ENCODE data around the gene MEGF11. TPM values are rescaled to one million over a fixed set of nuclear protein-coding genes. Genes with fewer than 3 reads are reported as not detected.
"Not testable (repeated sequence)": the region's sequence is repeated elsewhere in the genome, so short reads cannot be mapped to it uniquely, and the experiment has no call there.

Gene MEGF11
- total RNA-seq, 5 donors from 2014 or later (not counting 1 experiment from before 2014, with no cell fraction given) = 0.20 TPM; not detected in 4

DNA sequence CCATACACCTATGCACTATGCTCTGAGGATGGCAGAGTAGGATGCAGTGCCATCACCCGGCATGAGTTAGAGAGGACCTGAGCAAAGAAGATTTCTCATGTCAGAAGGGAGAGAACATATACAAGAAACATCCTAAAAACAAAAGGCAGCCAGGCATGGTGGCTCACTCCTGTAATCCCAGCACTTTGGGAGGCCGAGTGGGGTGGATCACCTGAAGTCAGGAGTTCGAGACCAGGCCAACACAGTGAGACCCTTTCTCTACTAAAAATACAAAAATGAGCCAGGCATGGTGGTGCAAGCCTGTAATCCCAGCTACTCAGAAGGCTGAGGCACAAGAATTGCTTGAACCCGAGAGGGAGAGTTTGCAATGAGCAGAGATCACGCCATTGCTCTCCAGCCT lies 7.7 kb downstream of the MEGF11 start:
- 71% methylated on average over 2 of the region's 5 CpGs for WGBS (ENCODE audit: insufficient coverage)

DNA sequence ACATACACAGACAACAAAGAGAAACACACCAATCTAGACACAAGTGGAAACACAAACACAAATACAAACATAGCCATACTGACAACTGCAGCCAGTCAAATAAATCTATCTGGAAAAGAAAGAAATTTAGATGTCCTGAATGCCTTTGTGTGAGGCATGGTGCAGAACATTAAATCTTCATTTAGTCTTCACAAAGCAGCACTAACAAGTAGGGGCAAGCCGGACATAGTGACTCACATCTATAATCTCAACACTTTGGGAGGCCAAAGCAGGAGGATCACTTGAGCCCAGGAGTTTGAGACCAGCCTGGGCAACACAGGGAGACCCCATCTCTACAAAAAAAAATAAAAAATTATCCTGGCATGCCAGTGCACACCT lies 11.7 kb downstream of the MEGF11 start:
- Histone ChIP-seq H3K27ac (ENCODE audit: low read length) (no peak overlapping the region), H3K36me3 (ENCODE audit: control insufficient read depth in 2 of 2, extremely low read depth in 1 of 2, insufficient read depth in 1 of 2, low read length in 1 of 2) (no peaks in the 10 kb centered on the region), H3K9me3 (no peaks in the 10 kb centered on the region), H3K27me3 (replicated peaks in 1 of 2; ENCODE audit: control insufficient read depth in 2 of 2, extremely low read depth in 1 of 2, insufficient read depth in 2 of 2, low read length in 1 of 2) (peaks cover 0 to 28% of the 10 kb centered on the region in 2 experiments), H3K4me3 (ENCODE audit: control insufficient read depth in 1 of 2, extremely low read depth in 1 of 2, low read length in 1 of 2) (no peak overlapping the region), H3K4me1 (ENCODE audit: control insufficient read depth in 1 of 2, extremely low read depth in 1 of 2, insufficient read depth in 2 of 2, low read length in 2 of 2) (no peaks in the 10 kb centered on the region)
- CTCF ChIA-PET = no interaction called here
- ATAC-seq (replicated peaks in 1 of 4) (no peak), DNase-seq (no peak)
- Mint-ChIP-seq H3K9me3 (no peaks in the 10 kb centered on the region), H3K27me3 (peaks cover 23 to 30% of the 10 kb centered on the region in 2 donors), H3K4me3 (no peak overlapping the region), H3K4me1 (no peaks in the 10 kb centered on the region), H3K36me3 (no peaks in the 10 kb centered on the region), H3K27ac (no peak overlapping the region)
- POLR2A ChIA-PET = no interaction called here
- WGBS (ENCODE audit: insufficient coverage) = 86% methylated on average over 1 of the region's 1 CpG

More for the DNA sequence above, 7.7 kb downstream of the MEGF11 start:
- H3K4me3 Mint-ChIP-seq; H3K36me3 Mint-ChIP-seq; H3K36me3 ChIP-seq (ENCODE audit: control insufficient read depth in 2 of 2, extremely low read depth in 1 of 2, insufficient read depth in 1 of 2, low read length in 1 of 2); H3K4me3 ChIP-seq (ENCODE audit: control insufficient read depth in 1 of 2, extremely low read depth in 1 of 2, low read length in 1 of 2); H3K9me3 ChIP-seq; H3K9me3 Mint-ChIP-seq; H3K27ac ChIP-seq (ENCODE audit: low read length); H3K27ac Mint-ChIP-seq; DNase-seq; H3K4me1 ChIP-seq (ENCODE audit: control insufficient read depth in 1 of 2, extremely low read depth in 1 of 2, insufficient read depth in 2 of 2, low read length in 2 of 2); CTCF ChIA-PET; ATAC-seq (replicated peaks in 1 of 4); POLR2A ChIA-PET; H3K4me1 Mint-ChIP-seq: not testable (repeated sequence)
- peaks cover 22 to 49% of the 10 kb centered on the region in 2 donors for H3K27me3 Mint-ChIP-seq
- peaks cover 0 to 26% of the 10 kb centered on the region in 2 experiments for H3K27me3 ChIP-seq (replicated peaks in 1 of 2; ENCODE audit: control insufficient read depth in 2 of 2, extremely low read depth in 1 of 2, insufficient read depth in 2 of 2, low read length in 1 of 2)

DNA sequence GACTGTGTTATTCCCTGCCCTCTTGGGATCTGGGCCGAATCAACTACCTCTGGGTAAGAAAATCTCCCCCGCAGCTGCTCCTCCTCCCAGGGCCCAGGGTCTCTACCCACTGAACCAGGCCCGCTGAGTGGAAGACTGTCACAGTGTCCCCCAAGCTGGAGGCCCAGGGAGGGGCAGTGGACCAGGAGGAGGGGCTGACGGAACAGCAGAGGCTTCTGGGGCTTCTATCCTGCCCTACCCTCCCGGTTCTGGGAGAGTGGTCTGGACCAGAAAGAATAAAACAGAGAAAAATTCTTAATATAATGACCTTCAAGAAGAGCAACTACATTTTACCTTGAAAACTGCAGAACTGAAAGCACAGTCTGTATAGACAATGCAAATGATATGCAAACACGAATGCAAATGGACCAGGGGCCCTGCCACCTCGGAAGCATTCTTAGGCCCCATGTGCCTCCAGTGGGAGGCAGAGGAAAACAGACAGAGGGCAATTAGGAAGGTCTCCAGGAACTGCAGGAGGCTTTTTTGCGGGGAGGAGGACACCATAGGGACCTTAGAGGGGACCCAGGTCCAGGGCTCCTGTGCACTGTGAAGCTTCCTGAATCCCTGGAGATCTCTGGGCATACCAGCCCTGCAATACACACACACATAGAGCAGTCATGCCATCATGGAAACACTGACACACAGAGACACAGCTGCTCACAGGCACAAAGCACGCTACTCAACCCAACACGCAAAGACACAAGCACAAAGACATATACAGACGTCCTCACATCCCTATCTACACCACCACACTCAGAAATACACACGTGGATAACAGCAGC lies 12.3 kb downstream of the MEGF11 start:
- H3K27me3 Mint-ChIP-seq = peaks cover 23 to 33% of the 10 kb centered on the region in 2 donors
- DNase-seq (no peak), ATAC-seq (replicated peaks in 1 of 4) (no peak)
- H3K36me3 Mint-ChIP-seq = no peaks in the 10 kb centered on the region
- Histone ChIP-seq H3K36me3 (ENCODE audit: control insufficient read depth in 2 of 2, extremely low read depth in 1 of 2, insufficient read depth in 1 of 2, low read length in 1 of 2) (no peaks in the 10 kb centered on the region), H3K4me1 (ENCODE audit: control insufficient read depth in 1 of 2, extremely low read depth in 1 of 2, insufficient read depth in 2 of 2, low read length in 2 of 2) (no peaks in the 10 kb centered on the region), H3K27ac (ENCODE audit: low read length) (no peak overlapping the region), H3K9me3 (no peaks in the 10 kb centered on the region), H3K27me3 (replicated peaks in 1 of 2; ENCODE audit: control insufficient read depth in 2 of 2, extremely low read depth in 1 of 2, insufficient read depth in 2 of 2, low read length in 1 of 2) (peaks cover 2 to 29% of the 10 kb centered on the region in 2 experiments), H3K4me3 (ENCODE audit: control insufficient read depth in 1 of 2, extremely low read depth in 1 of 2, low read length in 1 of 2) (no peak overlapping the region)
- ChIA-PET CTCF (no interaction called here), POLR2A (no interaction called here)
- H3K4me3 Mint-ChIP-seq = no peak overlapping the region
- WGBS (ENCODE audit: insufficient coverage) = 78% methylated on average over 9 of the region's 12 CpGs
- no peak overlapping the region for H3K27ac Mint-ChIP-seq
- H3K9me3 Mint-ChIP-seq = no peaks in the 10 kb centered on the region
- no peaks in the 10 kb centered on the region for H3K4me1 Mint-ChIP-seq

DNA sequence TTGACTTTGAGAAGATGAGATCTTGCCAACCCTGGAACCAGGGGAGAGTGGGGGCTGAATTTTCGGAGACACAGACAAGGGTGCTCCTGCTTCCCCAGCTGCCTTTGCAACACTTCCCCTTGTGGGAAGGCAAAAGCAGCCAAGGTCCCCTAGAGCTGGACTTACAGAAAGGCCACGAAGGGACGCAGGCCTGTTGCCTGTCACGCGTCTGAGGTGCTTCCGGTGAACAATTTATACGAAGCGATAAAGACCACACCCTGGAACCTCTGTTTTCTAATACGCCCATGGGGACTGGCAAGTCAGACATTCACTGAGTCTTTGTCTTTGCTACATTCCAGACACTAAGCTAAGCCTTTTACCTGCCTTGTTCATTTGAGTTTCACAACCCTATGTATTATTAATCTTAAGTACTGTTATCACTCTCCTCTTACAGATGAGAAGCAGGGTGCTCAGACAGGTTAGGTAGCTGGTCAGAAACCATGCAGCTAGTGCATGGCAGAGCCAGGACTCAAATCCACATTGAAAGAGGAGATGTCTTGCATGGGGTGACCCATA lies 13.2 kb downstream of the MEGF11 start:
- Mint-ChIP-seq H3K9me3 (no peaks in the 10 kb centered on the region), H3K4me1 (no peaks in the 10 kb centered on the region), H3K4me3 (no peak overlapping the region), H3K36me3 (no peaks in the 10 kb centered on the region), H3K27me3 (peaks cover 26 to 37% of the 10 kb centered on the region in 2 donors), H3K27ac (no peak overlapping the region)
- ChIA-PET POLR2A (no interaction called here), CTCF (no interaction called here)
- 87% methylated on average over 8 of the region's 9 CpGs for WGBS (ENCODE audit: insufficient coverage)
- no peaks in the 10 kb centered on the region for H3K4me1 ChIP-seq (ENCODE audit: control insufficient read depth in 1 of 2, extremely low read depth in 1 of 2, insufficient read depth in 2 of 2, low read length in 2 of 2)
- H3K36me3 ChIP-seq (ENCODE audit: control insufficient read depth in 2 of 2, extremely low read depth in 1 of 2, insufficient read depth in 1 of 2, low read length in 1 of 2) = no peaks in the 10 kb centered on the region
- ATAC-seq (replicated peaks in 1 of 4) = no peak
- H3K27ac ChIP-seq (ENCODE audit: low read length) = no peak overlapping the region
- no peak overlapping the region for H3K4me3 ChIP-seq (ENCODE audit: control insufficient read depth in 1 of 2, extremely low read depth in 1 of 2, low read length in 1 of 2)
- DNase-seq = no peak
- no peaks in the 10 kb centered on the region for H3K9me3 ChIP-seq
- peaks cover 3 to 32% of the 10 kb centered on the region in 2 experiments for H3K27me3 ChIP-seq (replicated peaks in 1 of 2; ENCODE audit: control insufficient read depth in 2 of 2, extremely low read depth in 1 of 2, insufficient read depth in 2 of 2, low read length in 1 of 2)

DNA sequence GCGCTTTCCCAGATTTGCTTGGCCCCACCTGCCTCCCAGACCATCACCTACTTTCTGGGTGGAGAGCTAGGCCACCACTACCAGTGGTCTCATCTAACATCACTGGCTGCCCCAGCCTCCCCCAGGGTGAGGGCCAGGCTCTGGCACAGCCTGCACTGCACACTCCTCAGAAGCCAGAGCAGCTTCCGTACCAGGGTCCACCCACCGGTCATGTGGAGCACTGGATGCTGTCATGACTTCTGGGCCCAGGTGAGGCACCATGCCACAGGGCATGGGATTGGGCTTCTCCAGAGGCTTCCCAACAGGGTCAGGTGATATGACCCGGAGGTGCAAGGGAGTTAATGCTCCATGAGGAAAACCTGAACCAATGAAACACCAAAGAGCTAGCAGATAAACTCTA lies 14.0 kb downstream of the MEGF11 start:
- Mint-ChIP-seq H3K4me1 (no peaks in the 10 kb centered on the region), H3K36me3 (no peaks in the 10 kb centered on the region), H3K4me3 (no peak overlapping the region), H3K27ac (no peak overlapping the region), H3K27me3 (peaks cover 18 to 32% of the 10 kb centered on the region in 2 donors), H3K9me3 (no peaks in the 10 kb centered on the region)
- Histone ChIP-seq H3K36me3 (ENCODE audit: control insufficient read depth in 2 of 2, extremely low read depth in 1 of 2, insufficient read depth in 1 of 2, low read length in 1 of 2) (no peaks in the 10 kb centered on the region), H3K9me3 (no peaks in the 10 kb centered on the region), H3K4me1 (ENCODE audit: control insufficient read depth in 1 of 2, extremely low read depth in 1 of 2, insufficient read depth in 2 of 2, low read length in 2 of 2) (no peaks in the 10 kb centered on the region), H3K27me3 (replicated peaks in 1 of 2; ENCODE audit: control insufficient read depth in 2 of 2, extremely low read depth in 1 of 2, insufficient read depth in 2 of 2, low read length in 1 of 2) (peaks cover 3 to 38% of the 10 kb centered on the region in 2 experiments), H3K27ac (ENCODE audit: low read length) (no peak overlapping the region), H3K4me3 (ENCODE audit: control insufficient read depth in 1 of 2, extremely low read depth in 1 of 2, low read length in 1 of 2) (no peak overlapping the region)
- 84% methylated on average over 4 of the region's 4 CpGs for WGBS (ENCODE audit: insufficient coverage)
- DNase-seq = no peak
- ChIA-PET POLR2A (interaction anchor here in 1 of 2 donors (0.5 kb wide), 1 partner anchor 239 kb away, joined by 4 read pairs; no protein-coding TSS in a partner anchor), CTCF (no interaction called here)
- no peak for ATAC-seq (replicated peaks in 1 of 4)

DNA sequence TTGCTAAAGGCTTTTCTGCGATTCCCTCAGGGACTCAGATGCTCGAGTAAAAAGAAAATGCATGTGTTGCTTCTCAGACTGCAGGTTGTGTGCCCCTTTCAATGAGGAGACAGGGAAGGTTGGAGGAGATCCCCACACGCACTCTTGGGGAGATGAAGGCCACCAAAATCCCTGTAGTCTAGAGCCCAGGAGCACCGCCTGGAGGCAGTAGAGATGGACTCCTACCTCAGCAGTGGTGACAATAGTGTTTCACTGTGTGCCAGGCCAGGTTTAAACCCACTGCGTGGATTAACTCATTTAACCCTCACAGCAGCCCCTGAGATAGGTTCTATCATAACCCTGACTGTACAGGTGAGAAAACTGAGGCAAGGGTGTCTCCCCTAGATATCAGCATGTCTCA lies 15.2 kb downstream of the MEGF11 start:
- Mint-ChIP-seq H3K9me3 (no peaks in the 10 kb centered on the region), H3K27ac (no peak overlapping the region), H3K36me3 (no peaks in the 10 kb centered on the region), H3K4me1 (no peaks in the 10 kb centered on the region), H3K4me3 (no peak overlapping the region), H3K27me3 (peaks cover 14 to 29% of the 10 kb centered on the region in 2 donors)
- DNase-seq (no peak), ATAC-seq (replicated peaks in 1 of 4) (no peak)
- H3K36me3 ChIP-seq (ENCODE audit: control insufficient read depth in 2 of 2, extremely low read depth in 1 of 2, insufficient read depth in 1 of 2, low read length in 1 of 2) = no peaks in the 10 kb centered on the region
- no peaks in the 10 kb centered on the region for H3K4me1 ChIP-seq (ENCODE audit: control insufficient read depth in 1 of 2, extremely low read depth in 1 of 2, insufficient read depth in 2 of 2, low read length in 2 of 2)
- ChIA-PET POLR2A (interaction anchor here in 1 of 2 donors (0.6 kb wide), 1 partner anchor 571 kb away, joined by 3 read pairs; no protein-coding TSS in a partner anchor), CTCF (interaction anchor here in 1 of 2 donors (0.7 kb wide), 1 partner anchor 314 kb away, joined by 6 read pairs; no protein-coding TSS in a partner anchor)
- no peak overlapping the region for H3K4me3 ChIP-seq (ENCODE audit: control insufficient read depth in 1 of 2, extremely low read depth in 1 of 2, low read length in 1 of 2)
- 92% methylated on average over 4 of the region's 5 CpGs for WGBS (ENCODE audit: insufficient coverage)
- H3K27ac ChIP-seq (ENCODE audit: low read length) = no peak overlapping the region
- H3K27me3 ChIP-seq (replicated peaks in 1 of 2; ENCODE audit: control insufficient read depth in 2 of 2, extremely low read depth in 1 of 2, insufficient read depth in 2 of 2, low read length in 1 of 2) = peaks cover 3 to 40% of the 10 kb centered on the region in 2 experiments
- no peaks in the 10 kb centered on the region for H3K9me3 ChIP-seq

All from T-cell (primary cell).